ENCODE data around the gene NR2C2. TPM values are rescaled to one million over a fixed set of nuclear protein-coding genes. Genes with fewer than 3 reads are reported as not detected.

The NR2C2 gene
- total and polyA plus RNA-seq, 2 of the 13 experiments (the other 11 are each of a cell fraction or from before 2014, with no cell fraction given): 7.8 to 11.8 TPM

DNA sequence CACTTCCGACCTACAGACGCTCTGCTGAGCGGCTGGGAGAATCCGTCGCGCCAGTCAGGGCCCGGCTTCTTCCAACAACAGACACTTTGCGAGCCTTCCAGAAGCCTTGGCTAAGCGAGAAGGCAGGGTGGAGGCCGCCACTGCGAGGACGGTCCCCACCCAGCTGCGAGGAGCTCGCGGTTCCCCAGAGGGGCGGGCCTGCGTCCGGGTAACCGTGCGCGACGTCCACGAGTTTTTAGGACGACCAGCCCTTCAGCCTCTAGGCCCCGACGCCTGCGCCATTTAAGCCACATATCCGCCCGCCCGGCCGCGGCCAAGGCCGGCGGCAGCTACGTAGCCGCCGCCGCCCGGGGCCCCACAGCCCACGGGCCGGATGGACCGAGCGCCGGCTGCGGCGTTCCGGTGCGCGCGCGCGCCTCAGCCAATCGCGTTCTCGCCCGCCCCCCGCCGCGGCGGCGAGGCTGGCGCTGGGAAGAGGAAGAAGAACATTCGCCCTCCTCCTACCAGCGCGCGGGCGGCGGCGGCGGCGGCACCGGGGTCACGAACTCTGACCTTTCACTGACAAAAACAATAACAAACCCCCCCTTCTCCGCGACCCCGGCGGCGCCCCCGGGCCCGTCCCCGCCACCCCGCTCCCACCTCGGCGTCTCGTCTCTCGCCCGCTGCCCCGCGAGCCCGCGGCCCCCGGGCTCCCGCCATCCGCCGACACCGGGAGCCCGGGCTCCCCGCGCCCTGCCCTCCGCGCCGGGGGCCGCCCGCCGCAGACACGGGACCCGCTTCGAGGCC is at the start of gene NR2C2 (continued):
- TF ChIP-seq AKNA (CRISPR knock-in tag; IDR thresholded peaks at IDR 0.05; ENCODE audit: borderline replicate concordance) (no peak), ZNF740 (CRISPR knock-in tag; IDR thresholded peaks at IDR 0.05) (no peak), ZNF720 (CRISPR knock-in tag; IDR thresholded peaks at IDR 0.05) (no peak), MBNL3 (CRISPR knock-in tag; conservative IDR thresholded peaks at IDR 0.05) (0 out of 2 replicates have a peak, but pooled peaks have one; percentile 13), STAT5B (CRISPR knock-in tag; IDR thresholded peaks at IDR 0.05) (no peak), AHR (CRISPR knock-in tag; IDR thresholded peaks at IDR 0.05) (peak; percentile 27; the same call in 1 of the 2 replicates), ZBTB34 (CRISPR knock-in tag; IDR thresholded peaks at IDR 0.05) (no peak), NBN (conservative IDR thresholded peaks at IDR 0.05) (no peak), KMT2B (CRISPR knock-in tag; IDR thresholded peaks at IDR 0.05) (peak; percentile 67; the same call in 1 of the 2 replicates), ATF1 (CRISPR knock-in tag; IDR thresholded peaks at IDR 0.05) (no peak), ZNF12 (CRISPR knock-in tag; IDR thresholded peaks at IDR 0.05) (no peak)
- TF ChIP-seq, protein P1, sequence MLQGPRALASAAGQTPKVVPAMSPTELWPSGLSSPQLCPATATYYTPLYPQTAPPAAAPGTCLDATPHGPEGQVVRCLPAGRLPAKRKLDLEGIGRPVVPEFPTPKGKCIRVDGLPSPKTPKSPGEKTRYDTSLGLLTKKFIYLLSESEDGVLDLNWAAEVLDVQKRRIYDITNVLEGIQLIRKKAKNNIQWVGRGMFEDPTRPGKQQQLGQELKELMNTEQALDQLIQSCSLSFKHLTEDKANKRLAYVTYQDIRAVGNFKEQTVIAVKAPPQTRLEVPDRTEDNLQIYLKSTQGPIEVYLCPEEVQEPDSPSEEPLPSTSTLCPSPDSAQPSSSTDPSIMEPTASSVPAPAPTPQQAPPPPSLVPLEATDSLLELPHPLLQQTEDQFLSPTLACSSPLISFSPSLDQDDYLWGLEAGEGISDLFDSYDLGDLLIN (CRISPR knock-in tag; IDR thresholded peaks at IDR 0.05; ENCODE audit: borderline replicate concordance): peak; percentile 44; the same call in 1 of the 2 replicates
- TF ChIP-seq, protein P2, sequence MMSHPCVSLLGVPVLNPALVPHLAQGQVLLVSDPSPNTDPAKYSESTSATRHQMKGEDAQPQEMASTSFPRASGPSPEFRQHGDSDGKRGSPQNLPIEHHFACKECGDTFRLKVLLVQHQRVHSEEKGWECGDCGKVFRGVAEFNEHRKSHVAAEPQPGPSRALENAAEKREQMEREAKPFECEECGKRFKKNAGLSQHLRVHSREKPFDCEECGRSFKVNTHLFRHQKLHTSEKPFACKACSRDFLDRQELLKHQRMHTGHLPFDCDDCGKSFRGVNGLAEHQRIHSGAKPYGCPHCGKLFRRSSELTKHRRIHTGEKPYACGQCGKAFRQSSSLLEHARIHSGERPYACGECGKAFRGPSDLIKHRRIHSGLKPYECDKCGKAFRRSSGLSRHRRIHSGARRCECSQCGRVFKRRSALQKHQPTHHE (CRISPR knock-in tag; IDR thresholded peaks at IDR 0.05; ENCODE audit: borderline replicate concordance): no peak; the same call in 1 of the 2 replicates
- TF ChIP-seq, protein P3, sequence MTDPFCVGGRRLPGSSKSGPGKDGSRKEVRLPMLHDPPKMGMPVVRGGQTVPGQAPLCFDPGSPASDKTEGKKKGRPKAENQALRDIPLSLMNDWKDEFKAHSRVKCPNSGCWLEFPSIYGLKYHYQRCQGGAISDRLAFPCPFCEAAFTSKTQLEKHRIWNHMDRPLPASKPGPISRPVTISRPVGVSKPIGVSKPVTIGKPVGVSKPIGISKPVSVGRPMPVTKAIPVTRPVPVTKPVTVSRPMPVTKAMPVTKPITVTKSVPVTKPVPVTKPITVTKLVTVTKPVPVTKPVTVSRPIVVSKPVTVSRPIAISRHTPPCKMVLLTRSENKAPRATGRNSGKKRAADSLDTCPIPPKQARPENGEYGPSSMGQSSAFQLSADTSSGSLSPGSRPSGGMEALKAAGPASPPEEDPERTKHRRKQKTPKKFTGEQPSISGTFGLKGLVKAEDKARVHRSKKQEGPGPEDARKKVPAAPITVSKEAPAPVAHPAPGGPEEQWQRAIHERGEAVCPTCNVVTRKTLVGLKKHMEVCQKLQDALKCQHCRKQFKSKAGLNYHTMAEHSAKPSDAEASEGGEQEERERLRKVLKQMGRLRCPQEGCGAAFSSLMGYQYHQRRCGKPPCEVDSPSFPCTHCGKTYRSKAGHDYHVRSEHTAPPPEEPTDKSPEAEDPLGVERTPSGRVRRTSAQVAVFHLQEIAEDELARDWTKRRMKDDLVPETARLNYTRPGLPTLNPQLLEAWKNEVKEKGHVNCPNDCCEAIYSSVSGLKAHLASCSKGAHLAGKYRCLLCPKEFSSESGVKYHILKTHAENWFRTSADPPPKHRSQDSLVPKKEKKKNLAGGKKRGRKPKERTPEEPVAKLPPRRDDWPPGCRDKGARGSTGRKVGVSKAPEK (CRISPR knock-in tag; IDR thresholded peaks at IDR 0.05; ENCODE audit: borderline replicate concordance): no peak
- TF ChIP-seq, protein P4, sequence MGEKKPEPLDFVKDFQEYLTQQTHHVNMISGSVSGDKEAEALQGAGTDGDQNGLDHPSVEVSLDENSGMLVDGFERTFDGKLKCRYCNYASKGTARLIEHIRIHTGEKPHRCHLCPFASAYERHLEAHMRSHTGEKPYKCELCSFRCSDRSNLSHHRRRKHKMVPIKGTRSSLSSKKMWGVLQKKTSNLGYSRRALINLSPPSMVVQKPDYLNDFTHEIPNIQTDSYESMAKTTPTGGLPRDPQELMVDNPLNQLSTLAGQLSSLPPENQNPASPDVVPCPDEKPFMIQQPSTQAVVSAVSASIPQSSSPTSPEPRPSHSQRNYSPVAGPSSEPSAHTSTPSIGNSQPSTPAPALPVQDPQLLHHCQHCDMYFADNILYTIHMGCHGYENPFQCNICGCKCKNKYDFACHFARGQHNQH (CRISPR knock-in tag; IDR thresholded peaks at IDR 0.05): peak; percentile 46; the same call in 1 of the 2 replicates
